ENCODE results near the gene TTC23.

GRCh38 chr15:99130765-99131440 is 118.5 kb downstream of the TTC23 start:
- TF ChIP-seq CTCF (IDR thresholded peaks at IDR 0.05), result no peak
- no peak for TF ChIP-seq POLR2A (IDR thresholded peaks at IDR 0.05)
